Transverse colon (tissue), 4 donors: ENCODE data around the gene SWAP70. TPM values are rescaled to one million over a fixed set of nuclear protein-coding genes. Genes with fewer than 3 reads are reported as not detected.

Experiments
- DNase-seq: peaks from one replicate; pipeline ENCODE4 v3.0.0-alpha.2; 2019
- H3K27ac ChIP-seq, 4 donors: fragments of 200-600 bp; sonication (generic); 2 replicates each; pipeline ENCODE4 v1.5.1; 2016 to 2018; ENCODE audit warnings: inconsistent platforms in 4 of 4
- H3K27me3 ChIP-seq: fragments of 200-600 bp; sonication (generic); 2 replicates; pipeline ENCODE4 v1.5.1; 2017; ENCODE audit warnings: inconsistent platforms
- H3K36me3 ChIP-seq, 4 donors: fragments of 200-600 bp; sonication (generic); 2 replicates each; pipeline ENCODE4 v1.5.1; 2017 to 2019; ENCODE audit warnings: inconsistent platforms in 4 of 4
- H3K4me1 ChIP-seq, 4 donors: fragments of 200-600 bp; sonication (generic); 2 replicates each; pipeline ENCODE4 v1.5.1; 2017 to 2020; ENCODE audit warnings: inconsistent platforms in 4 of 4
- H3K4me3 ChIP-seq, 4 donors: fragments of 200-600 bp; sonication (generic); 1 replicate in 1 of 4; 2 replicates in 3 of 4; pipeline versions ENCODE4 v1.5.1 to v1.6.1; 2017 to 2019; ENCODE audit warnings: inconsistent platforms in 4 of 4
- H3K9me3 ChIP-seq, 2 donors: fragments of 200-600 bp; sonication (generic); 2 replicates each; pipeline ENCODE4 v1.5.1; 2017 to 2019; ENCODE audit warnings: inconsistent platforms in 2 of 2
- CTCF ChIP-seq, 5 experiments: fragments of 200-600 bp in 3 of 5; fragments of 450-650 bp in 2 of 5; sonication (generic) in 3 of 5; IDR thresholded peaks; 1 replicate in 2 of 5; 2 replicates in 3 of 5; pipeline ENCODE4 v1.5.1; 2016 to 2017; ENCODE audit warnings: antibody characterized with exemption in 5 of 5, inconsistent platforms in 3 of 5, mild to moderate bottlenecking in 2 of 5, moderate library complexity in 1 of 5
- EP300 ChIP-seq: sonication (generic); formaldehyde crosslinking; IDR thresholded peaks from one replicate; pipeline ENCODE4 v1.6.1; 2017; ENCODE audit warnings: antibody characterized with exemption, low read depth
- POLR2A ChIP-seq: fragments of 450-650 bp; IDR thresholded peaks from one replicate; pipeline ENCODE4 v1.6.1; 2016; ENCODE audit warnings: antibody characterized with exemption, mild to moderate bottlenecking, moderate library complexity
- POLR2AphosphoS5 ChIP-seq, 3 donors: sonication (generic); formaldehyde crosslinking; IDR thresholded peaks; one replicate each; pipeline ENCODE4 v1.6.1; 2016; ENCODE audit warnings: antibody characterized with exemption in 3 of 3
- WGBS, 2 donors: methylation state at CpG; one replicate each; pipeline ENCODE4 v1.1.5; 2018; ENCODE audit warnings: low coverage in 1 of 2; 5-methylcytosine and 5-hydroxymethylcytosine counted together
- in situ Hi-C, 4 donors: fragments of 200-750 bp; cut with MboI; loops; one replicate each; pipeline versions ENCODE4 v1.15.0 to v1.15.1; 2017; ENCODE audit warnings: low sequenced_read_pairs in 3 of 4, low pct_ligation_motif_present in 1 of 4, low pct_unique_long_range_greater_than_20kb in 1 of 4
- intact Hi-C: fragments of 100-400 bp; cut with DNase I; formaldehyde crosslinking; loops from one replicate; pipeline ENCODE4 v1.15.1; 2023; ENCODE audit warnings: low total_unique reads
- total RNA-seq, 4 donors: library from RNA; depleted of rRNA; stranded (reverse); fragments of >200 nt; gene quantifications; one replicate each; pipeline ENCODE4 v1.1.0, GENCODE V29; 2016

The SWAP70 gene
- total RNA-seq, 4 donors from 2014 or later = 18.8 to 52.5 (median 29.1) TPM

GRCh38 chr11:9754010-9754471 is 90.2 kb downstream of the SWAP70 start:
- DNase-seq = no peak
- TF ChIP-seq CTCF (IDR thresholded peaks at IDR 0.05) (no peak), EP300 (no peak), POLR2AphosphoS5 (IDR thresholded peaks at IDR 0.05) (no peak), POLR2A (no peak)
- Histone ChIP-seq H3K4me3 (no peak overlapping the region), H3K27me3 (no peaks in the 10 kb centered on the region), H3K9me3 (no peaks in the 10 kb centered on the region), H3K27ac (peak overlapping the region; percentile 5 to 25 (median 14)), H3K36me3 (peaks cover 0 to 19% (median 7%) of the 10 kb centered on the region in 4 donors), H3K4me1 (peaks cover 1 to 21% (median 11%) of the 10 kb centered on the region in 4 donors)
- in situ Hi-C loops = loop anchor here (10.0 to 25.0 kb wide), 7 partner anchors 139 to 983 kb away; partner anchors contain the start of gene ADM (in 2 of the 4)
- intact Hi-C loops = loop anchor here (10.0 kb wide), 1 partner anchor 139 kb away; no protein-coding TSS in a partner anchor
- 94 to 100% methylated on average over 1 to 3 of the region's 3 CpGs for WGBS, 2 donors

DNA sequence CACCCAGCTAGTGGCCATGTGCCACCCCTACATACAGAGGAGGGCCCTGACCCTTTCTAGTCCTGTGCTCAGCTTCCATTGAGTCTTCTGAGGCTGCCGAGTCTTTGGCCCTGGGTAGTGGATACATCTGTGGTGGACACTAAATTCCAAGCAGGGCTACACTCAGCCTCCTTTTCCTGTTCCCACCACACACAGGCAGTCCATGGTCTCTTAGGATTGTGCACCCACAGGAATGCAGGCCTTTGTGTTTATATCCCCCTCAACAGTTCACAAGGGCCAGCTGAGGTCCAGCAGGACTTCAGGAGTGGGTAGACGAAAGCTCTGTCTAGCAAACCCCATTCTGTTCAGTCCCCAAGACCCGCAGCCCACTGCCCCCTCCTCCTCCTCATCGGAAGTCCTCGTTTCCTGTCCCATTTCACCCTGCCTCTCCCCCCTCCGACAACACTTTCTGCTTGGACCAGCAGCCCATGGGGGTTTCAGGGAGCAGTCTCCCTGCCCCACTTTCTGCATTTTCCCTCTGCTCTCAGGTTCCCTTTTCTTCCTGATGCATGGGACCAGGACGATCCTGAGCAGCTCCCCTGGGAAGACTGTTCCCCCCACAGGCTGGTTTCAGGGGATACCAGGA is 91.8 kb downstream of the SWAP70 start:
- no peak for DNase-seq
- Histone ChIP-seq H3K9me3 (no peaks in the 10 kb centered on the region), H3K27me3 (no peaks in the 10 kb centered on the region), H3K4me1 (peaks cover 18 to 35% (median 28%) of the 10 kb centered on the region in 4 donors), H3K36me3 (peaks cover 0 to 8% (median 1%) of the 10 kb centered on the region in 4 donors), H3K27ac (peak overlapping the region in 2 of 4 donors; percentile 11 to 14), H3K4me3 (no peak overlapping the region)
- intact Hi-C loops = loop anchor here (5.0 to 10.0 kb wide), 4 partner anchors 141 to 567 kb away; no protein-coding TSS in a partner anchor
- TF ChIP-seq EP300 (no peak), POLR2A (no peak), CTCF (IDR thresholded peaks at IDR 0.05) (no peak)
- in situ Hi-C loops = loop anchor here (10.0 to 25.0 kb wide), 7 partner anchors 141 to 982 kb away; partner anchors contain the start of gene ADM (in 2 of the 4)
- 64% methylated on average over 7 of the region's 7 CpGs; no CpG with 5 or more reads in 1 of the 2 donors for WGBS, 2 donors

DNA sequence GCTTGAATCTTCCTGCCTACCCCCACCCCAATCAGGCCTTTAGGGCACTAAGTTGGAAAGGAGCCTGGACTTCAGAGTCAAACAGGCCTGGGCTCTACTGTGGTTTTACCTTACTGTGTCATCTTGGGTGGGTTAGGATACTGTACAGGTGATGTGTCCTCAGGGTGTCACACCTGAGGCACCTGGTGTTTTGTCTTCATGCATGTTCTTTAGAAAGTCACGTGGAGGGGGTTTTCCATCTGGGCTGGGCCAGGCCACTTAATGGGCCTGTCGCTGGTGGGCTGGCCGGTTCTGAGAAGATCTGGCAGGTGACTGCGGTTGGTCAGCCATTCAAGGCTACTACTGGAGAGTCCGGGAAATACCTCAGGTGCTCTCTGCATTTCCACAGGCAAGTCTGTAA is 92.6 kb downstream of the SWAP70 start:
- peaks cover 0 to under 1% (median 0%) of the 10 kb centered on the region in 4 donors for H3K36me3 ChIP-seq

More for the DNA sequence above, 92.6 kb downstream of the SWAP70 start:
- no peaks in the 10 kb centered on the region for H3K9me3 ChIP-seq
- no peak overlapping the region for H3K4me3 ChIP-seq
- no peaks in the 10 kb centered on the region for H3K27me3 ChIP-seq
- no peak for DNase-seq
- peaks cover 20 to 37% (median 28%) of the 10 kb centered on the region in 4 donors for H3K4me1 ChIP-seq
- no peak for TF ChIP-seq CTCF (IDR thresholded peaks at IDR 0.05)
- TF ChIP-seq EP300 = no peak
- no peak for TF ChIP-seq POLR2AphosphoS5 (IDR thresholded peaks at IDR 0.05)
- no peak for TF ChIP-seq POLR2A
- in situ Hi-C loops (loop anchor here (10.0 to 25.0 kb wide), 7 partner anchors 142 to 981 kb away; partner anchors contain the start of gene ADM (in 2 of the 4)), intact Hi-C loops (loop anchor here (5.0 to 10.0 kb wide), 4 partner anchors 142 to 566 kb away; no protein-coding TSS in a partner anchor)
- H3K27ac ChIP-seq = no peak overlapping the region
- WGBS, 2 donors = 89% methylated on average over 5 of the region's 5 CpGs; no CpG with 5 or more reads in 1 of the 2 donors
